ENCODE measurements around the gene VAMP7. TPM values are rescaled to one million over a fixed set of nuclear protein-coding genes. Genes with fewer than 3 reads are reported as not detected.
"Not testable (repeated sequence)": the region's sequence is repeated elsewhere in the genome, so short reads cannot be mapped to it uniquely, and the experiment has no call there.

Gene VAMP7
- total and polyA plus RNA-seq, 9 donors, result 15.9 to 42.9 (median 23.0) TPM

DNA sequence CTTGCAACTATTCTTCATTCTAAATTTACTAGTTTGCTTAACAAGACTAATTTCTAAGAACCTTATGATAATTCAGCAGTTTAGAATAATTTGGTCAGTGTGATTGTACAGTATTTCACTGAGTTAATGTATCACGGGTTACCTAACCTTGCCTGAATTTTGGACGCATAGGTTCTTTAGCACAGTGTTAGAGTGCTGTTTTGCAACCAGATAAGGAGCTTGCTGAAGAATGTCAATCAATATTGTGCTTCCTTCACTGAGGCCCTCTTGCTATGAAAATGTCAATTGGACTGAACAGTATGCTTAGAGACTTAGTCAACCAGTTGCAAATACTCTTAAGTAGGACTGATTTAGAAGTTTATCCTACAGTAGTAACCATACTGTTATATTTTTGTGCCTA is 19.6 kb downstream of the VAMP7 start:
- Histone ChIP-seq H3K4me1 (ENCODE audit: insufficient read depth) (no peaks in the 10 kb centered on the region), H3K27ac (no peak overlapping the region), H3K27me3 (no peaks in the 10 kb centered on the region), H3K4me3 (no peak overlapping the region), H3K9me3 (no peaks in the 10 kb centered on the region), H3K36me3 (no peaks in the 10 kb centered on the region)
- TF ChIP-seq, protein P1, sequence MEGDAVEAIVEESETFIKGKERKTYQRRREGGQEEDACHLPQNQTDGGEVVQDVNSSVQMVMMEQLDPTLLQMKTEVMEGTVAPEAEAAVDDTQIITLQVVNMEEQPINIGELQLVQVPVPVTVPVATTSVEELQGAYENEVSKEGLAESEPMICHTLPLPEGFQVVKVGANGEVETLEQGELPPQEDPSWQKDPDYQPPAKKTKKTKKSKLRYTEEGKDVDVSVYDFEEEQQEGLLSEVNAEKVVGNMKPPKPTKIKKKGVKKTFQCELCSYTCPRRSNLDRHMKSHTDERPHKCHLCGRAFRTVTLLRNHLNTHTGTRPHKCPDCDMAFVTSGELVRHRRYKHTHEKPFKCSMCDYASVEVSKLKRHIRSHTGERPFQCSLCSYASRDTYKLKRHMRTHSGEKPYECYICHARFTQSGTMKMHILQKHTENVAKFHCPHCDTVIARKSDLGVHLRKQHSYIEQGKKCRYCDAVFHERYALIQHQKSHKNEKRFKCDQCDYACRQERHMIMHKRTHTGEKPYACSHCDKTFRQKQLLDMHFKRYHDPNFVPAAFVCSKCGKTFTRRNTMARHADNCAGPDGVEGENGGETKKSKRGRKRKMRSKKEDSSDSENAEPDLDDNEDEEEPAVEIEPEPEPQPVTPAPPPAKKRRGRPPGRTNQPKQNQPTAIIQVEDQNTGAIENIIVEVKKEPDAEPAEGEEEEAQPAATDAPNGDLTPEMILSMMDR (IDR thresholded peaks at IDR 0.05), result no peak
- no peak for TF ChIP-seq POLR2A (IDR thresholded peaks at IDR 0.05)
- DNase-seq, result no peak
- 89 to 99% (median 93%) methylated on average over 2 of the region's 2 CpGs for WGBS, 3 donors
- intact Hi-C loops (cut with DNase I), result no loop called here

DNA sequence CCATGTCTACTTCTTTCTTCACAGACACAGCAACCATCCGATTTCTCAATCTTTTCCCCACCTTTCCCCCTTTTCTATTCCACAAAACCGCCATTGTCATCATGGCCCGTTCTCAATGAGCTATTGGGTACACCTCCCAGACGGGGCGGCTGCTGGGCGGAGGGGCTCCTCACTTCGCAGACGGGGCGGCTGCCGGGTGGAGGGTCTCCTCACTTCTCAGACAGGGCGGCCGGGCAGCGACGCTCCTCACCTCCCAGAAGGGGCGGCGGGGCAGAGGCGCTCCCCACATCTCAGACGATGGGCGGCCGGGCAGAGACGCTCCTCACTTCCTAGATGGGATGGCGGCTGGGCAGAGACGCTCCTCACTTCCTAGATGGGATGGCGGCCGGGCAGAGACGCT is 26.5 kb downstream of the VAMP7 start:
- H3K36me3 ChIP-seq; H3K4me1 ChIP-seq (ENCODE audit: insufficient read depth); H3K4me3 ChIP-seq; H3K9me3 ChIP-seq; H3K27me3 ChIP-seq; DNase-seq; intact Hi-C loops (cut with DNase I); H3K27ac ChIP-seq: not testable (repeated sequence)
- 91 to 95% (median 92%) methylated on average over 22 to 26 of the region's 26 CpGs for WGBS, 3 donors

DNA sequence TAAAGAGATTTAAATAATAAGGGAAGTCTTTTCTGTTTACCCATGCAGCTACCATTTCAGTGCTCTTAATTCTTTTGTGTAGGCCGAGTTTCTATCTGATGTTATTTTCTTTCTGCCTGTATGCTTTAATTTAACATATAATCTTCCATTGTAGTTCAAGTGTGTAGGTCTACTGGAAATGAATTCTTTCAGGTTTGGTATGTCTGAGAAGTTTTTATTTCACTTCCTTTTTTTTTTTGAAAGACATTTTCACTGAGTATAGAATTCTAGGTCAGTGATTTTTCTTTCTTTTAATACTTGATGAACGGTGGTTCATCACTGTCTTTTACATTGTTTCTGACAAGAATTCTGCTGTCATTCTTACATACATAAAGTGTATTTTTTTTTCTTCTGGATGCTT is 42.1 kb downstream of the VAMP7 start:
- H3K27me3 ChIP-seq, result no peaks in the 10 kb centered on the region
- H3K9me3 ChIP-seq, result no peaks in the 10 kb centered on the region
- TF ChIP-seq EP300 (IDR thresholded peaks at IDR 0.05) (no peak), POLR2A (IDR thresholded peaks at IDR 0.05) (no peak)
- TF ChIP-seq, protein P1 (IDR thresholded peaks at IDR 0.05), result no peak
- no peaks in the 10 kb centered on the region for H3K36me3 ChIP-seq
- H3K4me3 ChIP-seq, result no peak overlapping the region
- 74 to 75% (median 74%) methylated on average over 2 of the region's 2 CpGs for WGBS, 3 donors
- intact Hi-C loops (cut with DNase I), result no loop called here
- no peaks in the 10 kb centered on the region for H3K4me1 ChIP-seq (ENCODE audit: insufficient read depth)
- H3K27ac ChIP-seq, result no peak overlapping the region
- no peak for DNase-seq

DNA sequence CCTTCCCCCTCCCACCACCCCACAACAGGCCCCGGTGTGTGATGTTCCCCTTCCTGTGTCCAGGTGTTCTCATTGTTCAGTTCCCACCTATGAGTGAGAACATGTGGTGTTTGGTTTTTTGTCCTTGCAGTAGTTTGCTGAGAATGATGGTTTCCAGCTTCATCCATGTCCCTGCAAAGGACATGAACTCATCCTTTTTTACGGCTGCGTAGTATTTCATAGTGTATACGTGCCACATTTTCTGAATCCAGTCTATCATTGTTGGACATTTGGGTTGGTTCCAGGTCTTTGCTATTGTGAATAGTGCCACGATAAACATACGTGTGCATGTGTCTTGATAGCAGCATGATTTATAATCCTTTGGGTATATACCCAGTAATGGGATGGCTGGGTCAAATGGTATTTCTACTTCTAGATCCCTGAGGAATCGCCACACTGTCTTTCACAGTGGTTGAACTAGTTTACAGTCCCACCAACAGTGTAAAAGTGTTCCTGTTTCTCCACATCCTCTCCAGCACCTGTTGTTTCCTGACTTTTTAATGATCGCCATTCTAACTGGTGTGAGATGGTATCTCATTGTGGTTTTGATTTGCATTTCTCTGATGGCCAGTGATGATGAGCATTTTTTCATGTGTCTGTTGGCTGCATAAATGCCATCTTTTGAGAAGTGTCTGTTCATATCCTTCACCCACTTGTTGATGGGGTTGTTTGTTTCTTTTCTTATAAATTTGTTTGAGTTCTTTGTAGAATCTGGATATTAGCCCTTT is 49.9 kb downstream of the VAMP7 start:
- H3K9me3 ChIP-seq; H3K4me3 ChIP-seq; H3K27me3 ChIP-seq; H3K36me3 ChIP-seq; H3K4me1 ChIP-seq (ENCODE audit: insufficient read depth); H3K27ac ChIP-seq; DNase-seq; intact Hi-C loops (cut with DNase I): not testable (repeated sequence)
- 88 to 92% (median 89%) methylated on average over 7 to 8 of the region's 8 CpGs for WGBS, 3 donors

DNA sequence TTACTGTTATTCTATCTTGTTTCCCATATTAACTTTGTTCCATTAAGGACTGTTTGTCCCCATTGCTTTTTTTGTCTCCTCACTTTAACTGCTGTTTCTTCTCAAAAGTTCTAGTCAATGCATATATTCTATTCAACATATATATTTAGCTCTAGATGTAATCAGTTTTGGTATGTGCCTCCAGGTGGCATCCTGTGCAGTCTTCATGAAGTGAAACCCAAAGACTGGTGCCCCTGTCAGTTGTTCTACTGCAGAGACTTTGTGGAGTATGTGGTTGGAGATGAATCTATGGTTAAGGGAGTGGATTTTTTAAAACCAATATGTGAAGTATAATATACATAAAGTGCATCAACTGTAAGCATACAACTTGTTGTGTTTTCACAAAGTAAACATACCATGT is 57.0 kb downstream of the VAMP7 start:
- H3K27me3 ChIP-seq, result no peaks in the 10 kb centered on the region
- TF ChIP-seq, protein P1 (IDR thresholded peaks at IDR 0.05), result no peak
- no peak for TF ChIP-seq EP300 (IDR thresholded peaks at IDR 0.05)
- no peak for TF ChIP-seq POLR2A (IDR thresholded peaks at IDR 0.05)
- no peaks in the 10 kb centered on the region for H3K36me3 ChIP-seq
- no peak overlapping the region for H3K4me3 ChIP-seq
- no peak for DNase-seq
- H3K9me3 ChIP-seq, result no peaks in the 10 kb centered on the region
- intact Hi-C loops (cut with DNase I), result no loop called here
- H3K4me1 ChIP-seq (ENCODE audit: insufficient read depth), result no peaks in the 10 kb centered on the region
- H3K27ac ChIP-seq, result no peak overlapping the region
